Type B pancreatic cell (in vitro differentiated cells): ENCODE measurements around the gene SPIC. TPM values are rescaled to one million over a fixed set of nuclear protein-coding genes. Genes with fewer than 3 reads are reported as not detected.
"Not testable (repeated sequence)": the region's sequence is repeated elsewhere in the genome, so short reads cannot be mapped to it uniquely, and the experiment has no call there.

ENCODE experiments used
- DNase-seq: peaks from one replicate; pipeline ENCODE4 v3.0.0; 2021; ENCODE audit warnings: mixed read lengths; ENCODE audit not compliant: unreplicated experiment; ENCODE audit errors: extremely low spot score
- H3K27ac Mint-ChIP-seq: 2 replicates; pipeline ENCODE4 v1.8.0; 2021; ENCODE audit warnings: mild to moderate bottlenecking, mixed read lengths
- H3K27me3 Mint-ChIP-seq: 2 replicates; pipeline ENCODE4 v1.8.0; 2021; ENCODE audit warnings: mixed read lengths
- H3K36me3 Mint-ChIP-seq: 2 replicates; pipeline ENCODE4 v1.8.0; 2021; ENCODE audit warnings: mixed read lengths
- H3K4me1 Mint-ChIP-seq: one replicate; pipeline ENCODE4 v1.8.0; 2021; ENCODE audit warnings: mixed read lengths; ENCODE audit not compliant: unreplicated experiment
- H3K4me3 Mint-ChIP-seq: 2 replicates; pipeline ENCODE4 v1.8.0; 2021; ENCODE audit warnings: mild to moderate bottlenecking, mixed read lengths
- H3K9me3 Mint-ChIP-seq: 2 replicates; pipeline ENCODE4 v1.8.0; 2021; ENCODE audit warnings: mixed read lengths
- CTCF ChIP-seq: fragments of 200-600 bp; sonication (generic); conservative IDR thresholded peaks from 2 replicates; pipeline ENCODE4 v1.5.0; 2021; ENCODE audit warnings: antibody characterized with exemption, mild to moderate bottlenecking
- total RNA-seq: library from RNA; stranded (reverse); gene quantifications from 2 replicates; pipeline ENCODE4 v1.2.1, GENCODE V29; 2021; ENCODE audit warnings: low replicate concordance

SPIC gene
- total RNA-seq, 1 donor from 2014 or later = not detected

GRCh38 chr12:101455685-101456084 is 19.5 kb upstream of the SPIC start:
- Mint-ChIP-seq H3K36me3 (no peaks in the 10 kb centered on the region), H3K4me3 (no peak overlapping the region), H3K27ac (no peak overlapping the region), H3K27me3 (no peaks in the 10 kb centered on the region), H3K4me1 (no peaks in the 10 kb centered on the region), H3K9me3 (no peaks in the 10 kb centered on the region)
- DNase-seq = no peak
- no peak for TF ChIP-seq CTCF

GRCh38 chr12:101459642-101460346 is 15.3 kb upstream of the SPIC start:
- no peaks in the 10 kb centered on the region for H3K36me3 Mint-ChIP-seq
- no peak overlapping the region for H3K27ac Mint-ChIP-seq

GRCh38 chr12:101468948-101469347 is 6.2 kb upstream of the SPIC start:
- Mint-ChIP-seq H3K4me1 (no peaks in the 10 kb centered on the region), H3K9me3 (no peaks in the 10 kb centered on the region), H3K36me3 (no peaks in the 10 kb centered on the region), H3K27me3 (peaks cover 3% of the 10 kb centered on the region), H3K27ac (no peak overlapping the region), H3K4me3 (no peak overlapping the region)
- DNase-seq = no peak
- TF ChIP-seq CTCF = no peak

More at GRCh38 chr12:101459642-101460346, 15.3 kb upstream of the SPIC start:
- no peaks in the 10 kb centered on the region for H3K9me3 Mint-ChIP-seq
- no peaks in the 10 kb centered on the region for H3K4me1 Mint-ChIP-seq
- TF ChIP-seq CTCF = no peak
- no peak overlapping the region for H3K4me3 Mint-ChIP-seq
- DNase-seq = no peak
- H3K27me3 Mint-ChIP-seq = no peaks in the 10 kb centered on the region

GRCh38 chr12:101470939-101471338 is 4.2 kb upstream of the SPIC start:
- no peak overlapping the region for H3K27ac Mint-ChIP-seq
- peaks cover 8% of the 10 kb centered on the region for H3K27me3 Mint-ChIP-seq
- H3K4me1 Mint-ChIP-seq = no peaks in the 10 kb centered on the region
- no peak for TF ChIP-seq CTCF
- DNase-seq = no peak
- no peaks in the 10 kb centered on the region for H3K9me3 Mint-ChIP-seq
- H3K36me3 Mint-ChIP-seq = no peaks in the 10 kb centered on the region
- no peak overlapping the region for H3K4me3 Mint-ChIP-seq

GRCh38 chr12:101471878-101472277 is 3.3 kb upstream of the SPIC start:
- H3K27ac Mint-ChIP-seq, H3K36me3 Mint-ChIP-seq, H3K4me3 Mint-ChIP-seq, H3K4me1 Mint-ChIP-seq, H3K27me3 Mint-ChIP-seq, DNase-seq, H3K9me3 Mint-ChIP-seq: not testable (repeated sequence)

- no peak for DNase-seq
- TF ChIP-seq CTCF = no peak
- H3K36me3 Mint-ChIP-seq = no peaks in the 10 kb centered on the region
Measured at GRCh38 chr12:101474248-101474647, 888 bp upstream of the SPIC start.

More at GRCh38 chr12:101474248-101474647, 888 bp upstream of the SPIC start:
- peaks cover 8% of the 10 kb centered on the region for H3K27me3 Mint-ChIP-seq
- no peak overlapping the region for H3K4me3 Mint-ChIP-seq
- H3K4me1 Mint-ChIP-seq = no peaks in the 10 kb centered on the region
- no peak overlapping the region for H3K27ac Mint-ChIP-seq
- no peaks in the 10 kb centered on the region for H3K9me3 Mint-ChIP-seq
